WTC11 (cell line): ENCODE measurements around the gene NHERF1. TPM values are rescaled to one million over a fixed set of nuclear protein-coding genes. Genes with fewer than 3 reads are reported as not detected.

Source experiments
- ATAC-seq: fragments of 200-7000 bp; cut with Tn5 transposase; 2 replicates; pipeline ENCODE4 v1.10.0; 2021; ENCODE audit warnings: mild to moderate bottlenecking, moderate library complexity
- CTCF ChIA-PET: fragments of 300-600 bp; sonication (Branson Sonifier 250); formaldehyde crosslinking; loops from one replicate; lab custom pipeline; 2021; ENCODE audit warnings: antibody characterized with exemption; lab: Charles Lee
- POLR2A ChIA-PET: fragments of 350-600 bp; sonication (Branson Sonifier 250); formaldehyde crosslinking; loops from one replicate; lab custom pipeline; 2021; ENCODE audit warnings: antibody characterized with exemption; lab: Charles Lee
- DNase-seq: peaks from one replicate; pipeline ENCODE4 v3.0.0; 2021; ENCODE audit warnings: low spot score
- H3K27ac Mint-ChIP-seq: 2 replicates; pipeline ENCODE4 v1.8.0; 2021; ENCODE audit warnings: mixed read lengths
- H3K27me3 Mint-ChIP-seq: 2 replicates; pipeline ENCODE4 v1.8.0; 2021; ENCODE audit warnings: low read depth, mild to moderate bottlenecking, moderate library complexity, mixed read lengths
- H3K36me3 Mint-ChIP-seq: 2 replicates; pipeline ENCODE4 v1.8.0; 2021; ENCODE audit warnings: mixed read lengths
- H3K4me1 Mint-ChIP-seq: 2 replicates; pipeline ENCODE4 v1.8.0; 2022; ENCODE audit warnings: mixed read lengths
- H3K4me3 Mint-ChIP-seq: 2 replicates; pipeline ENCODE4 v1.8.0; 2021; ENCODE audit warnings: mild to moderate bottlenecking, moderate library complexity, mixed read lengths
- H3K9me3 Mint-ChIP-seq: 2 replicates; pipeline ENCODE4 v1.8.0; 2021; ENCODE audit warnings: mixed read lengths
- AFF4 ChIP-seq: sonication (generic); formaldehyde crosslinking; IDR thresholded peaks from 2 replicates; pipeline ENCODE4 v1.8.1; 2023; ENCODE audit warnings: mild to moderate bottlenecking, missing genetic modification reagents, borderline replicate concordance
- ARID4B ChIP-seq: sonication (generic); formaldehyde crosslinking; IDR thresholded peaks from 2 replicates; pipeline ENCODE4 v1.8.0; 2023; ENCODE audit warnings: missing genetic modification reagents, mild to moderate bottlenecking, borderline replicate concordance
- ATF3 ChIP-seq: sonication (generic); formaldehyde crosslinking; conservative IDR thresholded peaks from 2 replicates; pipeline ENCODE4 v1.8.1; 2022; ENCODE audit warnings: mild to moderate bottlenecking, missing genetic modification reagents
- CREB1 ChIP-seq: sonication (generic); formaldehyde crosslinking; IDR thresholded peaks from 2 replicates; pipeline ENCODE4 v1.8.0; 2023; ENCODE audit warnings: mild to moderate bottlenecking, missing genetic modification reagents
- CTCF ChIP-seq: fragments of 200-600 bp; IDR thresholded peaks from 2 replicates; pipeline ENCODE4 v1.8.0; 2022; ENCODE audit warnings: antibody characterized with exemption
- ESRRA ChIP-seq: sonication (generic); formaldehyde crosslinking; IDR thresholded peaks from 2 replicates; pipeline ENCODE4 v1.8.1; 2022; ENCODE audit warnings: mild to moderate bottlenecking, missing genetic modification reagents, borderline replicate concordance
- ETV6 ChIP-seq: sonication (generic); formaldehyde crosslinking; IDR thresholded peaks from 2 replicates; pipeline ENCODE4 v1.8.1; 2022; ENCODE audit warnings: mild to moderate bottlenecking, missing genetic modification reagents
- FOXJ3 ChIP-seq: sonication (generic); formaldehyde crosslinking; IDR thresholded peaks from 2 replicates; pipeline ENCODE4 v1.9.0; 2021; ENCODE audit warnings: missing genetic modification reagents, mild to moderate bottlenecking, borderline replicate concordance
- OVOL2 ChIP-seq: fragments of 250-450 bp; sonication (Bioruptor Pico); IDR thresholded peaks from 2 replicates; pipeline ENCODE4 v1.9.0; 2021; ENCODE audit warnings: mild to moderate bottlenecking, borderline replicate concordance
- SMAD4 ChIP-seq: sonication (generic); formaldehyde crosslinking; IDR thresholded peaks from 2 replicates; pipeline ENCODE4 v1.8.0; 2022; ENCODE audit warnings: mild to moderate bottlenecking, missing genetic modification reagents
- SP1 ChIP-seq: sonication (generic); formaldehyde crosslinking; conservative IDR thresholded peaks from 2 replicates; pipeline ENCODE4 v1.8.1; 2022; ENCODE audit warnings: missing genetic modification reagents
- ZNF121 ChIP-seq: sonication (generic); formaldehyde crosslinking; IDR thresholded peaks from 2 replicates; pipeline ENCODE4 v1.8.0; 2023; ENCODE audit warnings: missing genetic modification reagents
- ZNF138 ChIP-seq: sonication (generic); formaldehyde crosslinking; conservative IDR thresholded peaks from 2 replicates; pipeline ENCODE4 v1.8.1; 2022; ENCODE audit warnings: mild to moderate bottlenecking, moderate library complexity, missing genetic modification reagents
- ZNF263 ChIP-seq: sonication (generic); formaldehyde crosslinking; IDR thresholded peaks from 2 replicates; pipeline ENCODE4 v1.8.1; 2022; ENCODE audit warnings: low read depth, mild to moderate bottlenecking, moderate library complexity, missing genetic modification reagents
- ZNF416 ChIP-seq: fragments of 250-450 bp; sonication (Bioruptor Pico); IDR thresholded peaks from 2 replicates; pipeline ENCODE4 v1.9.0; 2021; ENCODE audit warnings: mild to moderate bottlenecking, inconsistent platforms
- ZNF512 ChIP-seq: sonication (generic); formaldehyde crosslinking; IDR thresholded peaks from 2 replicates; pipeline ENCODE4 v1.8.1; 2022; ENCODE audit warnings: missing genetic modification reagents, borderline replicate concordance
- total RNA-seq: library from RNA; stranded (reverse); gene quantifications from 3 replicates; pipeline ENCODE4 v1.2.3, GENCODE V29; 2021

Gene NHERF1
- total RNA-seq, 1 experiment from 2014 or later, result 111 TPM

GRCh38 chr17:74744349-74744713 is 4.1 kb upstream of the NHERF1 start:
- DNase-seq, result no peak
- no peaks in the 10 kb centered on the region for H3K36me3 Mint-ChIP-seq
- POLR2A ChIA-PET, result interaction anchor here (0.6 to 3.0 kb wide), 3 partner anchors 8 to 85 kb away, joined by 4 to 14 read pairs (median 7); partner anchors contain the start of genes NAT9 and RAB37
- peaks cover 46% of the 10 kb centered on the region for H3K4me1 Mint-ChIP-seq
- H3K4me3 Mint-ChIP-seq, result no peak overlapping the region
- TF ChIP-seq ATF3 (CRISPR knock-in tag), result no peak
- TF ChIP-seq, all 79 proteins: peak for 0
- no peak for ATAC-seq
- CTCF ChIA-PET, result interaction anchor here (0.6 to 4.5 kb wide), 39 partner anchors 7 to 376 kb away, joined by 3 to 262 read pairs (median 5); partner anchors contain the start of genes FDXR, GRIN2C, NAT9 and RAB37
- no peaks in the 10 kb centered on the region; the same call in 1 of the 2 replicates for H3K27me3 Mint-ChIP-seq
- no peak overlapping the region for H3K27ac Mint-ChIP-seq
- peaks cover 7% of the 10 kb centered on the region; the same call in 1 of the 2 replicates for H3K9me3 Mint-ChIP-seq

GRCh38 chr17:74744714-74745547 is 3.5 kb upstream of the NHERF1 start:
- 0 out of 2 replicates have a peak, but pooled peaks have one; percentile 12 for TF ChIP-seq ZNF416 (CRISPR knock-in tag)
- peak; percentile 96 for TF ChIP-seq ZNF121 (CRISPR knock-in tag)
- peak; percentile 99 for TF ChIP-seq CTCF
- no peak for TF ChIP-seq ZNF138
- TF ChIP-seq ZNF263, result peak; percentile 25; the same call in 1 of the 2 replicates
- TF ChIP-seq AFF4 (CRISPR knock-in tag), result 0 out of 2 replicates have a peak, but pooled peaks have one; percentile 69
- peak overlapping the region; percentile 63 for H3K4me3 Mint-ChIP-seq
- 0 out of 2 replicates have a peak, but pooled peaks cover under 1% of the 10 kb centered on the region for H3K27me3 Mint-ChIP-seq
- DNase-seq (peak; percentile 95), ATAC-seq (peak; percentile 36)
- no peaks in the 10 kb centered on the region for H3K36me3 Mint-ChIP-seq
- POLR2A ChIA-PET, result interaction anchor here (0.6 to 3.0 kb wide), 8 partner anchors 8 to 88 kb away, joined by 3 to 14 read pairs (median 5); partner anchors contain the start of genes NAT9 and RAB37
- peaks cover 7% of the 10 kb centered on the region; the same call in 1 of the 2 replicates for H3K9me3 Mint-ChIP-seq
- CTCF ChIA-PET, result interaction anchor here (0.6 to 4.5 kb wide), 50 partner anchors 8 to 381 kb away, joined by 3 to 262 read pairs (median 4); partner anchors contain the start of genes FDXR, GRIN2C, NAT9 and RAB37
- no peak overlapping the region for H3K27ac Mint-ChIP-seq
- peaks cover 49% of the 10 kb centered on the region for H3K4me1 Mint-ChIP-seq

- H3K27ac Mint-ChIP-seq, result no peak overlapping the region
- ChIA-PET CTCF (interaction anchor here (0.7 to 4.5 kb wide), 36 partner anchors 8 to 382 kb away, joined by 3 to 262 read pairs (median 7); partner anchors contain the start of genes FDXR, GRIN2C, NAT9 and RAB37), POLR2A (interaction anchor here (0.8 to 3.0 kb wide), 8 partner anchors 9 to 88 kb away, joined by 3 to 14 read pairs (median 5); partner anchors contain the start of genes NAT9 and RAB37)
- H3K27me3 Mint-ChIP-seq, result peaks cover 3% of the 10 kb centered on the region; the same call in 1 of the 2 replicates
- peak overlapping the region; percentile 63 for H3K4me3 Mint-ChIP-seq
- H3K4me1 Mint-ChIP-seq, result peaks cover 55% of the 10 kb centered on the region
- H3K36me3 Mint-ChIP-seq, result no peaks in the 10 kb centered on the region
- no peak for DNase-seq
- H3K9me3 Mint-ChIP-seq, result peaks cover 7% of the 10 kb centered on the region; the same call in 1 of the 2 replicates
- no peak for ATAC-seq
- TF ChIP-seq SP1 (CRISPR knock-in tag), result no peak
- no peak for TF ChIP-seq ETV6 (CRISPR knock-in tag)
- no peak for TF ChIP-seq FOXJ3
- TF ChIP-seq ESRRA (CRISPR knock-in tag), result no peak
- TF ChIP-seq ARID4B (CRISPR knock-in tag), result no peak
- no peak for TF ChIP-seq ZNF512 (CRISPR knock-in tag)
- no peak for TF ChIP-seq OVOL2 (CRISPR knock-in tag)
- no peak for TF ChIP-seq CREB1 (CRISPR knock-in tag)
- no peak for TF ChIP-seq SMAD4
Measured at GRCh38 chr17:74745548-74746177, 2.8 kb upstream of the NHERF1 start.
